Measurements from ENCODE around the gene C20orf144. TPM values are rescaled to one million over a fixed set of nuclear protein-coding genes. Genes with fewer than 3 reads are reported as not detected.

The C20orf144 gene
- total RNA-seq, 2 donors from 2014 or later, result 0.30 TPM; not detected in 1

GRCh38 chr20:33657704-33658095 is 4.4 kb upstream of the C20orf144 start:
- no peaks in the 10 kb centered on the region for H3K27me3 ChIP-seq
- no peak overlapping the region for H3K4me3 ChIP-seq
- no peak overlapping the region for H3K9ac ChIP-seq (ENCODE audit: low read depth in 2 of 2, low read length in 2 of 2)
- H3K36me3 ChIP-seq, result no peaks in the 10 kb centered on the region
- no peaks in the 10 kb centered on the region for H3K9me3 ChIP-seq
- no peak overlapping the region for H3K27ac ChIP-seq
- intact Hi-C loops (cut with DNase I), result no loop called here
- DNase-seq, result no peak
- peaks cover 6% of the 10 kb centered on the region for H3K4me1 ChIP-seq
- TF ChIP-seq CTCF (IDR thresholded peaks at IDR 0.05), result no peak

- Histone ChIP-seq H3K36me3 (no peaks in the 10 kb centered on the region), H3K27me3 (no peaks in the 10 kb centered on the region), H3K4me1 (peaks cover 5% of the 10 kb centered on the region), H3K9me3 (no peaks in the 10 kb centered on the region), H3K4me3 (no peak overlapping the region), H3K9ac (ENCODE audit: low read depth in 2 of 2, low read length in 2 of 2) (no peak overlapping the region), H3K27ac (no peak overlapping the region)
- no peak for TF ChIP-seq CTCF (IDR thresholded peaks at IDR 0.05)
- intact Hi-C loops (cut with DNase I), result no loop called here
- DNase-seq, result no peak
Measured at GRCh38 chr20:33658510-33658909, 3.6 kb upstream of the C20orf144 start.

- no peaks in the 10 kb centered on the region for H3K9me3 ChIP-seq
- H3K27ac ChIP-seq, result no peak overlapping the region
- intact Hi-C loops (cut with DNase I), result no loop called here
- no peak for DNase-seq
- no peaks in the 10 kb centered on the region for H3K27me3 ChIP-seq
- H3K9ac ChIP-seq (ENCODE audit: low read depth in 2 of 2, low read length in 2 of 2), result no peak overlapping the region
- H3K4me1 ChIP-seq, result peaks cover under 1% of the 10 kb centered on the region
- H3K36me3 ChIP-seq, result no peaks in the 10 kb centered on the region
- no peak for TF ChIP-seq CTCF (IDR thresholded peaks at IDR 0.05)
- no peak overlapping the region for H3K4me3 ChIP-seq
Measured at GRCh38 chr20:33658929-33659328, 3.2 kb upstream of the C20orf144 start.

- TF ChIP-seq CTCF (IDR thresholded peaks at IDR 0.05), result no peak
- Histone ChIP-seq H3K9me3 (no peaks in the 10 kb centered on the region), H3K27ac (no peak overlapping the region), H3K27me3 (no peaks in the 10 kb centered on the region), H3K9ac (ENCODE audit: low read depth in 2 of 2, low read length in 2 of 2) (no peak overlapping the region), H3K36me3 (no peaks in the 10 kb centered on the region), H3K4me3 (no peak overlapping the region), H3K4me1 (no peaks in the 10 kb centered on the region)
- peak; percentile 17 for DNase-seq
- intact Hi-C loops (cut with DNase I), result no loop called here
Measured at GRCh38 chr20:33659341-33660034, 2.6 kb upstream of the C20orf144 start.

GRCh38 chr20:33660035-33660684 is 2.0 kb upstream of the C20orf144 start:
- no peak overlapping the region for H3K9ac ChIP-seq (ENCODE audit: low read depth in 2 of 2, low read length in 2 of 2)
- intact Hi-C loops (cut with DNase I), result no loop called here
- no peaks in the 10 kb centered on the region for H3K9me3 ChIP-seq
- no peak for TF ChIP-seq CTCF (IDR thresholded peaks at IDR 0.05)
- H3K36me3 ChIP-seq, result no peaks in the 10 kb centered on the region
- H3K27ac ChIP-seq, result no peak overlapping the region
- no peak overlapping the region for H3K4me3 ChIP-seq
- DNase-seq, result no peak
- no peaks in the 10 kb centered on the region for H3K4me1 ChIP-seq
- H3K27me3 ChIP-seq, result no peaks in the 10 kb centered on the region

Measured in colonic mucosa (tissue), 4 donors.